ENCODE measurements around the gene BCL2.
"Not testable (repeated sequence)": the region's sequence is repeated elsewhere in the genome, so short reads cannot be mapped to it uniquely, and the experiment has no call there.

BCL2 gene

DNA sequence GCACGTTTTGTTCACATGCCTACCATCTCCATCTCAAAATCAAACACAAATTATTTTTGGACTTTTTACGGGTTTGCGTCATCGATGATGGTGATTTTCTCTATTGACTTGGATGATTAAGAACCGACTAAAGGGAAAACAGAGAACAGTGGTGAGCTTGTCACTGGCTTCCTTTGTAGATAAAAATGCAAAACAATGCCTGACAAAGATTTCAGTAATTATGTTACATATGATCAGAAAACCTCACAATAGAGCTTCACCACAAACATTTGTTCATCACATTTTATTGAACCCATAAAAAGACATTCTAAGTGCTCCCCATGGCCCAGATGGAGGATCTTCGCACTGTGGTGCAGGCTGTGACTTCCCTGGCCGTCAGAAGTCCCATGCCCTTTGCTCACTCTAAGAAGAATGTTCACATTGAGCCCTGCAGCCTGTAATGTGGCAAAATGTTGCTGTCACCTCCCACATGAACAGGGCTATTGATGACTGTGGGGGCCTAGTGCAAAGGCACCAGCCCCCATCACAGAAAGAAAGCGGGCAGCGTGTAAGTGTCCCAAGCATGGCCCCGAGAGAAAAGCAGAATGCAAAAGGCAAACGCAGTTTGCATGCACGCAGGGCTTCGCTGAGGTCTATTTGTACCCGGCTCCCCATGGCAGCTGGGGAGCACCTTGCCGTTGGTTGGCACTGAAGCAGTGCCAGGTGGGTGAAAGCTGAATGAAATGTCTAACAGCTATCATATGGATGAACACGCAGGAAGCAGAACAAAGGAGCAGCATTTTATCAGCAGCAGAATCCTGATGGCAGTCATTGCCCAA lies 60.6 kb downstream of the BCL2 start:
- no peak for DNase-seq (ENCODE audit: low read depth)

GRCh38 chr18:63257453-63257852 lies 62.1 kb downstream of the BCL2 start:
- no peak for DNase-seq (ENCODE audit: low read depth)

DNA sequence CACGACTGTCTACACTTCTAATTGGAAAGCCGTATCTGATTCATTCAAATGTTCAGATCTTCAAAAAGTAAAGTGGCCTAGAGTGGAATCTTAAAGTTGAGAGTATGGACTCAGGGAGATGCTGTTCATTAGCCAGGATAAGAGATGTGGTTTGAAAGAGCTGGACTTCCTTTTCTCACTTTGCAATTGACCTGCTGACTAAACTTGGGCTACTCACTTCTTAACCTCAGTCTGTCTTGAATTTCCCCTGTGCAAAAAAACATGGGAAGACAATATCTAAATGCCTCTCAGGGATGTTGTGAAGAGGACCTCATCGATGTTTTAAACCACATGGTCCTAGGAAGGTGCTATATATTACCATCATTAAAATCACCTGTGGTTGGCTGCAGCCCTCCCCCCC lies 64.1 kb downstream of the BCL2 start:
- DNase-seq (ENCODE audit: low read depth) = no peak

GRCh38 chr18:63254716-63255399 lies 64.7 kb downstream of the BCL2 start:
- no peak for DNase-seq (ENCODE audit: low read depth)

DNA sequence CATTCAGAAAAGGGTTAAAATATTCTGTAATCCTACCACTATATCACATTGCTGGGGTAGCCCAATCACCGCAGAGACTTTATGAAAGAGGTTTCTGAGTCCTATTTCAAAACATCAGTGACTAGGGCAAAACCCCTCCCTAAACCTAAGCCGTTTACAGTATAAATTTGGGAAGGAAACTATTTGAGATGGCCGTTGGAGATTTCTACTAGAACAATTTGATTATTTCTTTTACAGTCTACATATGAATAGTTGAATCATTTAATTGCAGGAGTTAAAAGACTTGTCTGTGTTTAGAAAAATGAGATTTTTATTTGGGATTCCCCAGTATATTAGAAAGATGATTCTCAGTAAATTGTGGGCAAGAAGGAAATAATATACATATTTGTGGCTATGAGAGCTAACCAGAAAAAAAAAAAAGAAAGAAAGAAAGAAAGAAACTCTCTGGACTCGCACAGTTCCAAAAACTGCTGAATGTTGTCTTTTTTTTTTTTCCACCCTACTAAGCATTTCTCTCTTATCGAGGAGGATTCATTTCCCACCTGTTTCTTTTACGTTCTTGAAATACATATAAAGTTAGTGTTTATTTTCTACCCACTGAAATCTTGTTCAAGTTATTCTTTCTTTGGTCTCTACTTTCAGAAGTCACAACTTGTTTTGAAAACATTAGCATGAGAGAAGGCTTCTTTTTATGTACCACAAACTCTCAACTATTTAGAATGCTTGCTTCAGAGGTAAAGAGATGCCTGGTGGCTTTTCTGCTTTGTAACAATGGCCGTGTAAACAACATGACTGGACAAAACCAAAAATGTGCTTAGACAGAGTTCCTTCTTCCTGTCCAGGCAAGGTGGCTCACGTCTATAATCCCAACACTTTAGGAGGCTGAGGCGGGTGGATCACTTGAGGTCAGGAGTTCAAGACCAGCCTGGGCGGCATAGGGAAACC lies 65.9 kb downstream of the BCL2 start:
- no peak for DNase-seq (ENCODE audit: low read depth)

- no peak for DNase-seq (ENCODE audit: low read depth)
These were observed 66.6 kb downstream of the BCL2 start for GRCh38 chr18:63253014-63253413.

DNA sequence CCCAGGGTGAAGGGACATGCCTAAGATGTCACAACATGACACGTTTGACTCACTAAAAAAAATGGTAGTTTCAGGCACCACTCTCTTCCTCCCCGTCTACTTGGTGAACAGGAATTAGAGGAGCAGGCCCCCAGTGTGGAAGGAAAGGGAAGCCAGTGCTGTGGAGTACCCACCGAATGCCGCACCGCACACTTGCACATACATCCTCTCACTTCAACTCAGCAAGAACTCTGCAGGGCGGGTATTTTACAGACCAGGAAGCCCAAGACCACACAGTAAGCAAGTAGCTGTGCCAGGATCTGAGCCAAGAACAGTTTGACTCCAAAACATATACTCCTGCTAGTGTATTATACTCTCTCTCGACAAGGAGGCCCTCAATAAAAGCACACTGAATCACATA lies 69.8 kb downstream of the BCL2 start:
- no peak for DNase-seq (ENCODE audit: low read depth)

DNA sequence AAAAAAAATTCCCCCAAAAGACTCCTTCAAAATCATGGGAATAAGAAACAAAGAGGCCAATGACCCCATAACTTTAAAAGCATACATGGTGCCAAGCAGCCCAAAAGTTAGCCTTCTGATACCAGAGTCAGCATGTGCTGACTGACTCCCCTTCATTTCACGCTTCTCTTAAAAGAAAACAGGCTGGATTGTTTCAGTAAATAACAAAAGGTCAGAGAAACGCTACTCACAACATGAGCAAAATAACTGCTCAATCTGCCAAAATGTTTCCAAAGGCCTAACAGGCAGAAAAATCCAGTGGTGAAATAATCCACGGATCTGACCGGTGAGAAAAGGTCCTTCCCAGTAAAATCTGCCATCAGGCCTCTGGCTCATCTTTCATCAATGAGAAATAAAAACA lies 71.6 kb downstream of the BCL2 start:
- DNase-seq (ENCODE audit: low read depth) = no peak

DNA sequence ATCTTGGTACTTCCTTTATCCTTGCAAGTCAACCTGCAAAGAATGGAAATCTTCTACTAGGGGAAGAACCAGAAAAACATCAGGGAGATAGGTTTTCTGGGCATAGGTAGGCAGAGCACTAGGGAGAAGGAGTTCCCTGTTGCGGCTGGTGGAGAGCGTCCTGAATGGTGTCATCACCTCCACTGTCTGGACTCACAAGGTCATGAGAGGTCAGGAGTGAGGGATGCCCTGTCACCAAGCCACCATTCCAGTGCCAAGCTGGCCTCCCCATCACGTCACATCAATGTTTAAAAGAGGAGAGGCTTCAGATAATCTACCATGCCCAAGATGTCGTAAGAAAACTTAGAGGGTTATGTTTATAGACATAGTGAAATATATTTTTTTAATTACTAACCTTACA lies 72.1 kb downstream of the BCL2 start:
- no peak for DNase-seq (ENCODE audit: low read depth)

DNA sequence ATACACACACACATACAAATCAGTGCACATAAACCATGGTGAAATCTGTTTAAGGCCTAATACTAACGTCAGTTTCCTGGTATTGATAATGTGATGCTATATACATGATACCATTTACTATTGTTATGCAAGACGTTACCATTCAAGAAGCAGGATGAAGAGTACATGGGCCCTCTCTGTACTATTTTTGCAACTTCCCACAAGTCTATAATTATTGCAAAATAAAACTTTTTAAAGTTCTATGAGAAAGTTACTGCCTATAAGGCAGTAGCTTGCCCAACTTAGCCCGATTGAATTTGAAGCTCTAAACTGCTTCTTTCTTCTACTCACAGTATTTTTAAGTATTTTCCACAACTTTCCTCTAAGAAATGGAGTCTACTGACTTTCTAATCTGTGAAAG lies 74.0 kb downstream of the BCL2 start:
- DNase-seq (ENCODE audit: low read depth) = no peak

DNA sequence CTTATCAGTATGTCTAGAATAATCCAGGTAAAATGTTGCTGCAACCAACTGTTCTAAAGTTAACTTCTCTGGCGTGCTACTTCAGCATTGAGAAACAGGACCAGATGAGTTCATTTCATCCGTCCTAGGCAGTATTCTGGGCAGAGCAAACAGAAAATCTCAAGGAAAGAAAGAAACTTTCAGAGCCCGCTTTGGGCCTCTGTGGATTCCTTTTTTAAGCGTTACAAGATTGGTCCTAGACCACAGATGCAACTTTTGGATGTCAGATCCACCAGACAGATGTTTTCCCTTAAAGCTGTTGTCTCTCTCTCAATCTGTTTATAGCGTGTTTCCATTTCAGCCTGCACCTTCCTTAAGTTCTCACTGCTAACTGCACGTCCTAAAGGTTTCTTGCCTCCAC lies 75.0 kb downstream of the BCL2 start:
- DNase-seq (ENCODE audit: low read depth) = no peak

DNA sequence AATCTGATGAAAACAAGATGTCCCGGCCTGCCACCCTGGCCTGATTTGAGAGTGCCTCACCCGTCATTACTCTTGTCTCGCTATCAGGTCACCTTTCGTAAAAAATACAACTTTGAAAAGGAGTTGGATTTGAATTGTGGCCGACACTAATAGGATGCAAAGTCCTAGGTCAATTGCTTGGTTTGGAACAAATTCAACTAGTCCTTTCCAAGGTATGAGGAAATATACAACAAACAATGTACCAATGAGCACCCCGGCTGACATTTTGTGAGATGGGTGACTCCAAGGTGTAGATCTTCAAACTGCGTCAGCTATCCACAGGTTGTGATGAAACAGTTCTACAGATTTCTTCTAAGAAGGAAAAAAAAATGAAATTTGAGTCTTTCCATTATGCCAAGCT lies 77.8 kb downstream of the BCL2 start:
- DNase-seq (ENCODE audit: low read depth) = no peak

DNA sequence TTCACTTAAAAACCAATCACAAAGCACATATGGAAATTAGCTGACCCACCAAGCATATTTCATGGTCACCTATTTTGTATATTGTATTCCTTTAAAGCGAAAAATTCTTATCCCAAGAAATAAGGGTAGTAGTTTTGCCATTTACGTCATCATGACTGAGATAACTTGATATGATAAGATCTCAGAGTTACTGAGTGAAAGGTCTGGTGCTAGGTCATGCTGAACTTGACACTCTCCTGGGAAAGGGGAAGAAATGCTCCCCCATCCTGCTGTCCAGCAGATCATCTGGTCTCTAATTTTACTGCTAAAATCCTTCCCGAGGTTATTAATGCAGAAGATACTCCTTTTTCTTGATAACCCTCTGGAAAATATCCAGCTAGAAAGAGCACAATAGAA lies 78.3 kb downstream of the BCL2 start:
- no peak for DNase-seq (ENCODE audit: low read depth)

DNA sequence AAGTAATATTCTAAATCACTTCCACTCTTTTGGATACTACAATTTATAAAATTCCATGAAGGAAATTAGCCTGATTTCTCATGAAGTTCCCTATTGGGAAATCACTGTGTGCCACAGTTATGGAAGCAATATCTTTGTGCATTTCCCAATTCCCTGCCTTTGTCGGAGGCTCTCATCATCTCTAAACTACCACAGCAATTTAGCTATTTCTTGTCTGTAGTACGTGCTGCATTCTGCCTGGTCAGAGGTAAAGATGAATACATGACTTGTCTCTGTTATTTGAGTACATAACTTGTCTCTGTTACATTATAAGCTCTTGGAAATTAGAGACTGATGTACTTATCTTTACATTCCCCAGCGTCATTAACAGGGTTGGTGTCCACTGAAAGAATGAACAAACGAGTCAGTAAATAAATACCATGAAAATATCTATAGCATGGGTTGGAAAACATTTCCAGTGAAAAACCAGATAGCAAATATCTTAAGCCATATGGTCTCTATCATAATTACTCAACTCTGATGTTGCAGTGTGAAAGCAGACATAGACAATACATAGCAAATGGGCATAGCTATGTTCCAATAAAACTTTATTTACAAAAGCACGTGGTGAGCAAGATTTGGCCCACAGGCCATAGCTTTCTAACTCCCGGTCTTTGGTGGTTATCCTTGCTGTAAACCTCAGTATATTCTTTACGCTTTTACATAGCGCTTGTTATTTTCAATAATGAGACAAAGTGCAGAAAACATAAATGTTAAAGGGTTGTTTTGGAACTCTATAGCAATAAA lies 78.8 kb downstream of the BCL2 start:
- DNase-seq (ENCODE audit: low read depth) = no peak

GRCh38 chr18:63238693-63239075 lies 80.9 kb downstream of the BCL2 start:
- no peak for DNase-seq (ENCODE audit: low read depth)

- DNase-seq (ENCODE audit: low read depth) = no peak
These were observed 81.5 kb downstream of the BCL2 start for GRCh38 chr18:63237881-63238692.

DNA sequence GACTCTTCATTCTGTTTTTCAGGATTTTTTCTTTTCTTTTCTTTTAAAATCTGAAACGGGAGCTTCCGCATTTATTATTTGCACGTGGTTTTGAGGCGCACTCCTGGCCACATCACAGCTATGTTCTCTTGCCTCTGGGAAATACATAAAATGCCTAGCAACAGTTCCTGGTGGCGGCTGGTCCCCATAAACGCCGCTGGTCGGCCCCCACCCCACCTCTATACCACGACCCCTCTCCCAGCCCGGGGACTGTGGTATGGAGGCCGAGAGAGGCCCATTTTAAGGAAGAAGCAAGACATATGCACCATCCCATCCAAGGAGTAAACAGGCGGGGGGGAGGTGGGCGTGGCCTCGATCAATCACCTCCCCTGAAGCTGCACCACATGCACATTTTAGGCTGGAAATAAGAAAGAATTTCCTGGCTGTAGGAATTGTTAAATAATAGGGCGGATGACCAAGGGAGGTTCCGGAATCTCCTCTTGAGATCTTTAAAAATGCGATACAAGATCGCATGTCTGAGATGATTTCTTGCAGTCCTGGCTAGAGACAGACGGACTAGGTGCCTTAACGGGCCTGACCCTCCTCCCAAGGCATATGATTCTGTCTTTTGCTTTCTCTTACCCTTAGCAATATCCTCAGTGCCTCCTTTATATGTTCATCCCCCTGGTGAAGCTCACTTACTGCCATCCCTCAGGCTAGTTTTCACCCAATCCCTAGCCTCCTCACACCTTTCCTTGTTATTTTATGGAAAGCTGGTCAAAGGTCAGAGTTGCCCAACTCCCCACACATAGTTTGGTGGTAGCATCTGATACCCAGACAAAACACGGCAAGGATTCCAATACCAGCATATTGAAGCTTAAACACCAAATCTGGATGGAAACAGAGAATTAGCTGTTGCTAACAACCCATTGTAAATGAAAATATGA lies 82.4 kb downstream of the BCL2 start:
- no peak for DNase-seq (ENCODE audit: low read depth)

DNA sequence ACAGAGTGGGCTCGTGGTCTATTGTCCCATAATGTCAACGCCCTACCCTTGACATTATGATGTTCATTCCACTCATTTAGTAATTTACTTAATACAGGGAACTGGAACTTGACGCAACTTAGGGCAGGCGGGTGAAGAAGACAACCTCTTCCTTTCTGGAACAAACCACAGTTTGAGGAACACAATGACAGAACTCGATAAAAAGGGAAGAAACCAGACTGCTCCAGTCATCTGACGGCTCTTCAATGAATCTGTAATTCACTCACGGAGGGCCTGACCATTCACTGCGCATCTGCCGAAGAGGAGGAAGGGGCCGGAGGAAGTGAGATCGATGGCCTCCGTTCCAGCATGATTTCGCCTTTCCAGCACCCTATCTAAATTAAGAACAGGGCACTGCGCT lies 83.2 kb downstream of the BCL2 start:
- no peak for DNase-seq (ENCODE audit: low read depth)

DNA sequence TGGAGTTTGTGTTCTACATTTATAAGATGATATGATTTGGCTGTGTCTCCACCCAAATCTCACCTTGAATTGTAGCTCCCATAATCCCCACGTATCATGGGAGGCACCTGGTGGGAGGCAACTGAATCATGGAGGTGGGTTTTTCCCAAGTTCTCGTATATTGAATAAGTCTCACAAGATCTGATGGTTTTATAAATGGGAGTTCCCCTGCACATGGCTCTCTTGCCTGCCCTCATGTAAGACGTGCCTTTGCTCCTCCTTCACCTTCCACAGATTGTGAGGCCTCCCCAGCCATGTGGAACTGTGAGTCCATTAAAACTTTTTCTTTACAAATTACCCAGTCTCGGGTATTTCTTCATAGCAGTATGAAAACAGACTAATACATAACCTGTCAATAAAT lies 83.6 kb downstream of the BCL2 start:
- not testable (repeated sequence) for DNase-seq (ENCODE audit: low read depth)

- DNase-seq (ENCODE audit: low read depth) = no peak
These were observed 84.7 kb downstream of the BCL2 start for GRCh38 chr18:63234841-63235240.

Measured in activated T-helper 1 cell treated with Interleukin-2 at 50 U/mL for 16 hours (primary cell).